ENCODE data around the gene NLK.

GRCh38 chr17:28124962-28125361 is 82.5 kb downstream of the NLK start:
- TF ChIP-seq EZH2phosphoT487 (IDR thresholded peaks at IDR 0.05; ENCODE audit: borderline replicate concordance) (no peak), CTCF (IDR thresholded peaks at IDR 0.05 in 2 of 3, conservative IDR thresholded peaks at IDR 0.05 in 1 of 3; ENCODE audit: borderline replicate concordance in 1 of 3, insufficient read depth in 1 of 3, low read depth in 2 of 3, low read length in 2 of 3) (no peak), ZNF274 (IDR thresholded peaks at IDR 0.05; ENCODE audit: low read depth, low read length) (no peak), CBX3 (IDR thresholded peaks at IDR 0.05; ENCODE audit: low read depth) (no peak), POLR2AphosphoS5 (IDR thresholded peaks at IDR 0.05; ENCODE audit: low read depth, low read length) (no peak), SIN3A (IDR thresholded peaks at IDR 0.05; ENCODE audit: low read depth) (no peak), REST (IDR thresholded peaks at IDR 0.05; ENCODE audit: low read depth) (no peak), ATF3 (IDR thresholded peaks at IDR 0.05) (no peak), POLR2A (IDR thresholded peaks at IDR 0.05; ENCODE audit: borderline replicate concordance, extremely low read depth, insufficient read depth, insufficient read length) (no peak)

All from HCT116 (cell line).